GM23338 (cell line): Measurements from ENCODE around the gene OAT. TPM values are rescaled to one million over a fixed set of nuclear protein-coding genes. Genes with fewer than 3 reads are reported as not detected.
A peak's percentile ranks its signal among the peaks of the same experiment; 100 is the strongest.

ENCODE experiments used
- ATAC-seq: fragments of 200-7000 bp; cut with Tn5 transposase; 3 replicates; pipeline ENCODE4 v1.9.1; 2020
- DNase-seq: peaks from one replicate; pipeline ENCODE4 v3.0.0-alpha.2; 2015; ENCODE audit warnings: low spot score
- H2AFZ ChIP-seq: fragments of 200-600 bp; sonication (generic); 2 replicates; pipeline ENCODE4 v1.8.0; 2016; ENCODE audit warnings: antibody characterized with exemption, mild to moderate bottlenecking, moderate library complexity
- H3F3A ChIP-seq: fragments of 200-600 bp; sonication (generic); replicated peaks from 2 replicates; pipeline ENCODE4 v1.8.0; 2017; ENCODE audit warnings: antibody characterized with exemption, mixed run types, low read depth
- H3K27ac ChIP-seq: fragments of 200-600 bp; sonication (generic); 2 replicates; pipeline ENCODE4 v1.6.1; 2016; ENCODE audit warnings: low read depth
- H3K27me3 ChIP-seq: fragments of 200-600 bp; sonication (generic); 2 replicates; pipeline ENCODE4 v1.8.0; 2016; ENCODE audit warnings: mild to moderate bottlenecking, mixed run types, moderate library complexity; ENCODE audit not compliant: insufficient read depth
- H3K36me3 ChIP-seq: fragments of 200-600 bp; sonication (generic); 2 replicates; pipeline ENCODE4 v1.8.0; 2016; ENCODE audit warnings: mild to moderate bottlenecking; ENCODE audit not compliant: insufficient read depth
- H3K4me1 ChIP-seq: fragments of 200-600 bp; sonication (generic); 2 replicates; pipeline ENCODE4 v1.8.0; 2016; ENCODE audit warnings: mild to moderate bottlenecking, moderate library complexity; ENCODE audit not compliant: insufficient read depth
- H3K4me2 ChIP-seq: fragments of 200-600 bp; sonication (generic); 2 replicates; pipeline ENCODE4 v1.7.1; 2017; ENCODE audit warnings: mixed run types
- H3K4me3 ChIP-seq: fragments of 200-600 bp; sonication (generic); 2 replicates; pipeline ENCODE4 v1.6.1; 2016; ENCODE audit warnings: mixed run types
- H3K79me2 ChIP-seq: fragments of 200-600 bp; sonication (generic); replicated peaks from 2 replicates; pipeline ENCODE4 v1.8.0; 2017; ENCODE audit warnings: mild to moderate bottlenecking; ENCODE audit not compliant: insufficient read depth
- H3K9me2 ChIP-seq: fragments of 200-600 bp; sonication (generic); 2 replicates; pipeline ENCODE4 v1.8.0; 2017; ENCODE audit not compliant: insufficient read depth
- H4K20me1 ChIP-seq: fragments of 200-600 bp; sonication (generic); replicated peaks from 2 replicates; pipeline ENCODE4 v1.8.0; 2017; ENCODE audit warnings: mild to moderate bottlenecking; ENCODE audit not compliant: insufficient read depth
- H3K27ac Mint-ChIP-seq: 2 replicates; pipeline ENCODE4 v1.8.0; 2020; ENCODE audit warnings: inconsistent platforms, mild to moderate bottlenecking, moderate library complexity, mixed read lengths
- H3K27me3 Mint-ChIP-seq: 3 replicates; pipeline ENCODE4 v1.8.0; 2022; ENCODE audit warnings: low read depth, mild to moderate bottlenecking, moderate library complexity, mixed read lengths, inconsistent platforms; ENCODE audit not compliant: insufficient read depth, poor library complexity
- H3K36me3 Mint-ChIP-seq: 3 replicates; pipeline ENCODE4 v1.8.0; 2021; ENCODE audit warnings: low read depth, mild to moderate bottlenecking, inconsistent platforms, moderate library complexity, mixed read lengths
- H3K4me1 Mint-ChIP-seq: 3 replicates; pipeline ENCODE4 v1.8.0; 2020; ENCODE audit warnings: mild to moderate bottlenecking, inconsistent platforms, mixed read lengths
- H3K4me3 Mint-ChIP-seq: 3 replicates; pipeline ENCODE4 v1.8.0; 2021; ENCODE audit warnings: moderate library complexity, mild to moderate bottlenecking, inconsistent platforms, mixed read lengths
- H3K9me3 Mint-ChIP-seq: 3 replicates; pipeline ENCODE4 v1.8.0; 2020; ENCODE audit warnings: moderate library complexity, mild to moderate bottlenecking, inconsistent platforms, mixed read lengths
- EZH2 ChIP-seq: fragments of 200-600 bp; sonication (generic); IDR thresholded peaks from one replicate; pipeline ENCODE4 v1.8.0; 2017; ENCODE audit warnings: antibody characterized with exemption, mild to moderate bottlenecking, low read depth; ENCODE audit not compliant: unreplicated experiment
- JUNB ChIP-seq: IDR thresholded peaks from one replicate; pipeline ENCODE4 v1.6.1; 2016; ENCODE audit warnings: antibody characterized with exemption; ENCODE audit not compliant: unreplicated experiment
- POLR2AphosphoS5 ChIP-seq: IDR thresholded peaks from 2 replicates; pipeline ENCODE4 v1.6.1; 2016; ENCODE audit warnings: antibody characterized with exemption, low read depth
- ZNF114 ChIP-seq: fragments of 250-450 bp; sonication (Bioruptor Pico); IDR thresholded peaks from 2 replicates; pipeline ENCODE4 v1.5.0; 2020; ENCODE audit warnings: mild to moderate bottlenecking, moderate library complexity
- ZNF331 ChIP-seq: fragments of 250-450 bp; sonication (Bioruptor Pico); IDR thresholded peaks from 2 replicates; pipeline ENCODE4 v1.5.0; 2020; ENCODE audit warnings: low read depth, mild to moderate bottlenecking, moderate library complexity
- polyA plus RNA-seq: library from polyadenylated mRNA; unstranded; fragments of >200 nt; fragmentation: Nextera tagmentation; extraction: Ambion mirVana; gene quantifications from 2 replicates; pipeline ENCODE4 v1.2.1, GENCODE V29; 2016
- total RNA-seq: library from RNA; depleted of rRNA; stranded (reverse); fragments of >200 nt; shearing (Covaris generic); gene quantifications from 2 replicates; pipeline ENCODE4 v1.2.3, GENCODE V29; 2014
- TF ChIP-seq, protein P1 (sequence below), 2 experiments: fragments of 200-600 bp in 1 of 2; sonication (generic) in 1 of 2; conservative IDR thresholded peaks; 2 replicates each; pipeline versions ENCODE4 v1.5.1 to v1.6.1; 2016 to 2017; ENCODE audit warnings: antibody characterized with exemption in 2 of 2, low read depth in 2 of 2, mild to moderate bottlenecking in 2 of 2, moderate library complexity in 1 of 2

The OAT gene
- total and polyA plus RNA-seq, 2 experiments from 2014 or later = 131 to 139 TPM

- H3K9me2 ChIP-seq = no peaks in the 10 kb centered on the region
- DNase-seq (no peak), ATAC-seq (no peak)
- peak overlapping the region; percentile 26; the same call in 1 of the 2 replicates for H3K4me2 ChIP-seq
- H2AFZ ChIP-seq = no peak overlapping the region
- H3K27me3 ChIP-seq = peaks cover 6% of the 10 kb centered on the region; the same call in 1 of the 2 replicates
- peaks cover 6% of the 10 kb centered on the region; the same call in 1 of the 2 replicates for H3K4me1 ChIP-seq
- Mint-ChIP-seq H3K27me3 (peaks cover 9% of the 10 kb centered on the region), H3K4me1 (peaks cover 2% of the 10 kb centered on the region; the same call in 2 of the 3 replicates), H3K4me3 (no peak overlapping the region), H3K36me3 (peaks cover 17% of the 10 kb centered on the region; the same call in 2 of the 3 replicates), H3K27ac (no peak overlapping the region), H3K9me3 (peaks cover 23% of the 10 kb centered on the region)
- no peak overlapping the region for H3K4me3 ChIP-seq
- 0 out of 2 replicates have a peak, but pooled peaks cover 5% of the 10 kb centered on the region for H3F3A ChIP-seq
- H3K27ac ChIP-seq = no peak overlapping the region
- no peaks in the 10 kb centered on the region for H3K36me3 ChIP-seq
- H3K79me2 ChIP-seq = no peaks in the 10 kb centered on the region
- no peaks in the 10 kb centered on the region for H4K20me1 ChIP-seq
- no peak for TF ChIP-seq ZNF114
- TF ChIP-seq POLR2AphosphoS5 = no peak
- TF ChIP-seq, protein P1, sequence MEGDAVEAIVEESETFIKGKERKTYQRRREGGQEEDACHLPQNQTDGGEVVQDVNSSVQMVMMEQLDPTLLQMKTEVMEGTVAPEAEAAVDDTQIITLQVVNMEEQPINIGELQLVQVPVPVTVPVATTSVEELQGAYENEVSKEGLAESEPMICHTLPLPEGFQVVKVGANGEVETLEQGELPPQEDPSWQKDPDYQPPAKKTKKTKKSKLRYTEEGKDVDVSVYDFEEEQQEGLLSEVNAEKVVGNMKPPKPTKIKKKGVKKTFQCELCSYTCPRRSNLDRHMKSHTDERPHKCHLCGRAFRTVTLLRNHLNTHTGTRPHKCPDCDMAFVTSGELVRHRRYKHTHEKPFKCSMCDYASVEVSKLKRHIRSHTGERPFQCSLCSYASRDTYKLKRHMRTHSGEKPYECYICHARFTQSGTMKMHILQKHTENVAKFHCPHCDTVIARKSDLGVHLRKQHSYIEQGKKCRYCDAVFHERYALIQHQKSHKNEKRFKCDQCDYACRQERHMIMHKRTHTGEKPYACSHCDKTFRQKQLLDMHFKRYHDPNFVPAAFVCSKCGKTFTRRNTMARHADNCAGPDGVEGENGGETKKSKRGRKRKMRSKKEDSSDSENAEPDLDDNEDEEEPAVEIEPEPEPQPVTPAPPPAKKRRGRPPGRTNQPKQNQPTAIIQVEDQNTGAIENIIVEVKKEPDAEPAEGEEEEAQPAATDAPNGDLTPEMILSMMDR (conservative IDR thresholded peaks at IDR 0.05; ENCODE audit: low read depth in 2 of 2) = no peak
Observed at GRCh38 chr10:124390471-124391187, 28.1 kb downstream of the OAT start.

GRCh38 chr10:124389613-124390361, 28.9 kb downstream of the OAT start:
- Mint-ChIP-seq H3K27me3 (peaks cover 9% of the 10 kb centered on the region), H3K27ac (no peak overlapping the region), H3K4me1 (peaks cover 2% of the 10 kb centered on the region; the same call in 1 of the 3 replicates), H3K4me3 (peak overlapping the region; percentile 56; the same call in 2 of the 3 replicates), H3K9me3 (peaks cover 23% of the 10 kb centered on the region), H3K36me3 (peaks cover 17% of the 10 kb centered on the region; the same call in 2 of the 3 replicates)
- Histone ChIP-seq H2AFZ (peak overlapping the region; percentile 90), H3F3A (0 out of 2 replicates have a peak, but pooled peaks cover 5% of the 10 kb centered on the region), H3K9me2 (no peaks in the 10 kb centered on the region), H3K79me2 (no peaks in the 10 kb centered on the region), H3K4me2 (peak overlapping the region; percentile 70; the same call in 1 of the 2 replicates), H3K27ac (no peak overlapping the region), H3K27me3 (peaks cover 6% of the 10 kb centered on the region; the same call in 1 of the 2 replicates), H3K4me3 (peak overlapping the region; percentile 80), H3K4me1 (peaks cover 6% of the 10 kb centered on the region; the same call in 1 of the 2 replicates), H4K20me1 (no peaks in the 10 kb centered on the region), H3K36me3 (no peaks in the 10 kb centered on the region)
- TF ChIP-seq EZH2 (no peak), ZNF114 (no peak), JUNB (no peak), ZNF331 (no peak)
- TF ChIP-seq, protein P1 (conservative IDR thresholded peaks at IDR 0.05; ENCODE audit: low read depth in 2 of 2) = 0 out of 4 replicates have a peak, but pooled peaks of 1 of the 2 experiments have one; percentile 5
- DNase-seq = no peak
- ATAC-seq = no peak
